Measurements from ENCODE around the gene SOD2.

GRCh38 chr6:159686040-159686439 is 7.0 kb downstream of the SOD2 start:
- no peak for TF ChIP-seq POLR2A (IDR thresholded peaks at IDR 0.05)
- no peak for TF ChIP-seq CTCF (IDR thresholded peaks at IDR 0.05)
